AG04450 (cell line): ENCODE measurements around the gene CTBS. TPM values are rescaled to one million over a fixed set of nuclear protein-coding genes. Genes with fewer than 3 reads are reported as not detected.

Source experiments
- CTCF ChIA-PET: fragments of 300-600, 350-600 bp; formaldehyde crosslinking; extraction: SDS; loops from one replicate; lab custom pipeline; 2022; ENCODE audit warnings: antibody characterized with exemption, inconsistent platforms; lab: Charles Lee
- POLR2A ChIA-PET: fragments of 350-600 bp; formaldehyde crosslinking; extraction: SDS; loops from one replicate; lab custom pipeline; 2021; ENCODE audit warnings: antibody characterized with exemption, inconsistent platforms; lab: Yijun Ruan, JAX
- DNase-seq: peaks from one replicate; pipeline ENCODE4 v3.0.0-alpha.2; 2011; ENCODE audit warnings: low read depth, low spot score
- H3K27ac ChIP-seq: one replicate; pipeline ENCODE4 v1.5.1; 2012; ENCODE audit warnings: low read depth, low read length, control low read depth
- H3K27me3 ChIP-seq: one replicate; pipeline ENCODE4 v1.6.0; 2012; ENCODE audit warnings: low read length; ENCODE audit not compliant: control insufficient read depth, insufficient read depth
- H3K4me3 ChIP-seq: 2 replicates; pipeline ENCODE4 v1.5.1; 2011; ENCODE audit warnings: mild to moderate bottlenecking, low read depth, low read length, control low read depth
- H3K9me3 ChIP-seq: 2 replicates; pipeline ENCODE4 v1.5.1; 2012; ENCODE audit warnings: low read length; ENCODE audit not compliant: control insufficient read depth, insufficient read depth
- polyA plus RNA-seq: library from polyadenylated mRNA; depleted of rRNA; stranded (reverse); fragments of >200 nt; gene quantifications from 2 replicates; pipeline ENCODE4 v1.2.3, GENCODE V29; 2011
- TF ChIP-seq, protein P1 (sequence below): IDR thresholded peaks from 2 replicates; pipeline ENCODE4 v1.5.1; 2011; ENCODE audit warnings: low read depth, low read length, control low read depth, inconsistent platforms

Gene CTBS
- polyA plus RNA-seq, 1 experiment: 37.3 TPM

DNA sequence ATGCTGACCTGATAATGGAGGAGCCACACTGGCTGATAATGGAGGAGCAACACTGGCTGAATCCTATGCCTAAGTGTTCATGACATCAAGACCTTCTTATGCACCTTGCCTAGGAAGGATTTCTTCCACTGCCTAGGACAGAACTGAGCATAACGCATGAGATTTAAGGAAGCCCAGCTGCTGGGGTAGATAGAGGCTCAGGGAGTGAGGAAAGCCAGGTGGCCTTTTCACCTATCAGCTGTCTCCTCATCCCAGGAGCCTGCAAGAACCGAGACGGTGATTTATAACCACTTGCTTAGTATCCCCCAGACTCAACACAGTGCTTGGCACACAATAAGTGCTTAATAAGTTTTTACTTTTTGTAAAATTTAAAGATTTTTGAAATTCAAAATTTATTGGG is 7.4 kb upstream of the CTBS start:
- CTCF ChIA-PET: interaction anchor here (1.6 kb wide), 1 partner anchor 172 kb away, joined by 4 read pairs; no protein-coding TSS in a partner anchor
- Histone ChIP-seq H3K27me3 (no peaks in the 10 kb centered on the region), H3K4me3 (no peak overlapping the region), H3K9me3 (peaks cover 2% of the 10 kb centered on the region; the same call in 1 of the 2 replicates), H3K27ac (no peak overlapping the region)
- no peak for DNase-seq
- TF ChIP-seq, protein P1, sequence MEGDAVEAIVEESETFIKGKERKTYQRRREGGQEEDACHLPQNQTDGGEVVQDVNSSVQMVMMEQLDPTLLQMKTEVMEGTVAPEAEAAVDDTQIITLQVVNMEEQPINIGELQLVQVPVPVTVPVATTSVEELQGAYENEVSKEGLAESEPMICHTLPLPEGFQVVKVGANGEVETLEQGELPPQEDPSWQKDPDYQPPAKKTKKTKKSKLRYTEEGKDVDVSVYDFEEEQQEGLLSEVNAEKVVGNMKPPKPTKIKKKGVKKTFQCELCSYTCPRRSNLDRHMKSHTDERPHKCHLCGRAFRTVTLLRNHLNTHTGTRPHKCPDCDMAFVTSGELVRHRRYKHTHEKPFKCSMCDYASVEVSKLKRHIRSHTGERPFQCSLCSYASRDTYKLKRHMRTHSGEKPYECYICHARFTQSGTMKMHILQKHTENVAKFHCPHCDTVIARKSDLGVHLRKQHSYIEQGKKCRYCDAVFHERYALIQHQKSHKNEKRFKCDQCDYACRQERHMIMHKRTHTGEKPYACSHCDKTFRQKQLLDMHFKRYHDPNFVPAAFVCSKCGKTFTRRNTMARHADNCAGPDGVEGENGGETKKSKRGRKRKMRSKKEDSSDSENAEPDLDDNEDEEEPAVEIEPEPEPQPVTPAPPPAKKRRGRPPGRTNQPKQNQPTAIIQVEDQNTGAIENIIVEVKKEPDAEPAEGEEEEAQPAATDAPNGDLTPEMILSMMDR: no peak
- POLR2A ChIA-PET: no interaction called here

DNA sequence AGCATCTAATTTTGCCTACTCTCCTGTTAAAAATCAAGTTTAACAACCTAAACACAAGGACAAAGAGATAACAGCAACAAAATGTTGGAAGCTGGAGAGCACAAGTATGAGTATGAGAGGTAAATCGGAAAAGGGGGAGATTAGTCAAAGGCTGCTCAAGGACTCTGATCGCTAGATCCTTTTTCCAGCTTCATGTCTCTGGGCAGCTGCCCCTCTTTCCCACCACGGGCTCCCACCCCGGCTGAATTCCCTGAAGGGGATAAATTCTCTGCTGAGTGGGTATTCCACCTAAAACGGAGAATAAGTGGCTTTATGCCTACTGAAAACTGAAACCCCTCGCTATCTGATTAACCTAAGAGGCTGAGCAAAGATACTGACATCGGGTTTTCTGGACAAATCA is 696 bp upstream of the CTBS start:
- POLR2A ChIA-PET: no interaction called here
- no peak for DNase-seq
- CTCF ChIA-PET: interaction anchor here (0.5 to 1.3 kb wide), 2 partner anchors 136 to 178 kb away, joined by 3 to 4 read pairs; no protein-coding TSS in a partner anchor
- Histone ChIP-seq H3K9me3 (no peaks in the 10 kb centered on the region), H3K4me3 (no peak overlapping the region; the same call in 1 of the 2 replicates), H3K27me3 (no peaks in the 10 kb centered on the region), H3K27ac (no peak overlapping the region)
- TF ChIP-seq, protein P1: no peak

DNA sequence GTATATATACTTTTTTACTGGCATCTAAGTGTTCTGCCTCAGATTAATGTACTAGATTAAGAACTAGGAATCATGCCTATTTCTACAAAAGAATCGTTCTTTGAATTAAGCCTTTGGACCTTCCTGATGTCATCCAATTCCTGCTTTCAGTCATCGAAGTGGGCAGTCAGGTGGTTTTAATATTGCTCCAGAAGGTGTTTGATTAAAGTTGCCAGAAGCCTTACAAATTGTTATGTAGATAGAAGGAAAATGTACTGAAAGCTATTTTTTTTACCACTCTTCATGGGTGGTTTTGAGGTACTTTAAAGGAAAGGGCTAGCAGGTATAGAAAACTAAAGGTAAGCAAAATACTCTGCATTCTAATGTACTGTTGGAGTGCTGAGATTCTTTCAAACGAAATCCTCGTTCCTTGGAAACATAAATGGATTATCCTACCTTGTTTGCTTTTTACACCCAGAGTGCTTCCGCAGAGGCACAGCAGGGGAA is 716 bp downstream of the CTBS start:
- POLR2A ChIA-PET: interaction anchor here (0.7 to 2.3 kb wide), 4 partner anchors 10 to 68 kb away, joined by 4 to 35 read pairs (median 4); partner anchors contain the start of genes GNG5 and SPATA1
- DNase-seq: no peak

DNA sequence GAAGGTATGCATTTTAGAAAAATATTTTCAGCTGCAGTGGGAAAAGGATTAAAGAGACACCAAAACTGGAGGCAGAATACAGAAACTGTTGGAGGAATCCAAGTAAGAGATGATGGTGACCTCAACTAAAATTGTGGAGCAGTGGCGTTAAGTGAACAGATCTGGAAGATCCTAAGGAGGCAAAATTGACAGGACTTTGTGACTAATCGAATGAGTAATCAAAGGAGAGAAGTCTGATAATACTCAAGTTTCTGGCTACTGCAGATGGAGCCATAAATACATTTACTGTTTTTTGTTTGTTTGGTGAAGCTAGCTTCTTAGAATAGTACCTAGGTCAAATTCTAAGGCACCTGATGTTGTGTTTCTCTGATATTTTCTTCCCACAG is 3.1 kb downstream of the CTBS start:
- POLR2A ChIA-PET: no interaction called here
- DNase-seq: no peak
- no peak overlapping the region for H3K27ac ChIP-seq
- H3K9me3 ChIP-seq: no peaks in the 10 kb centered on the region
- no peaks in the 10 kb centered on the region for H3K27me3 ChIP-seq
- no peak overlapping the region for H3K4me3 ChIP-seq
- TF ChIP-seq, protein P1: no peak
- CTCF ChIA-PET: no interaction called here

More for the DNA sequence above, 716 bp downstream of the CTBS start:
- Histone ChIP-seq H3K27ac (peak overlapping the region; percentile 98), H3K27me3 (no peaks in the 10 kb centered on the region), H3K9me3 (no peaks in the 10 kb centered on the region), H3K4me3 (peak overlapping the region; percentile 79)
- CTCF ChIA-PET: interaction anchor here (0.8 to 2.0 kb wide), 5 partner anchors 13 to 432 kb away, joined by 3 to 8 read pairs (median 3); no protein-coding TSS in a partner anchor
- TF ChIP-seq, protein P1: no peak

DNA sequence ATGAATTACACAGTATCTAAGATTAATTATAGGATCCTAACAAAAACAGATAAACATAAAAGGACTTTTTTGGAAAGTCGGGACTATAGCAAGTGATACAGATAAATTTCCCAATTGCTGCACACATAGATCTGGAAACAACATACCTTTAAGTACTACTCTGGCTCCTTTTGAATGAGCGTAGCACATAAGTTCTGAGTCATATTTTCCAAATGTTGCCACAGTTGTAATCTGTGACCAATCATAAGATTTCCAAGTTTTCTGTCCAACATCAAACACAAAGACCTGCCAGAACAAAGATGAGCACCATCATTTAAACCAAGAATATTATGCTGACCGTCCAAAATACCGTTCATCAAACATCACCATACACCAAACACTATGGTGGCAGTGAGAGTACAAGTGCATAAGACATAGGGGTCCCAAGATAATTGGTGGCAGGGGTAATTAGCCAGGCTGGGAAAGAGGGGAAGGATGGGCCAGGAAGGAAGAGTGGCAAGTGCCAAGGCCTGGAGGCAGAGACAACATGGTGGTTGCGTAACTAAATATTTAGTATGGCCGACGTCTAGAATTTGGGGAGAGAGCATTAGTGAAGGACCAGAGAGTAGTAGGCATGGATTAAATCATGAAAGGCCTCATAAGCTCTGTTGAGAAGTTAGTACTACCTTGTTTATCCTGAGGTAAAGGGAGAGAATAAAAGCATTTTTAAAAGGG is 3.6 kb downstream of the CTBS start:
- TF ChIP-seq, protein P1: no peak
- no peaks in the 10 kb centered on the region for H3K27me3 ChIP-seq
- no peak overlapping the region for H3K27ac ChIP-seq
- H3K9me3 ChIP-seq: no peaks in the 10 kb centered on the region
- ChIA-PET POLR2A (no interaction called here), CTCF (no interaction called here)
- no peak for DNase-seq
- H3K4me3 ChIP-seq: no peak overlapping the region
